HUES6 (cell line): ENCODE results near the gene TFAP2D.

Source experiments
- H3K27ac ChIP-seq: 2 replicates; pipeline ENCODE4 v1.7.0; 2013; ENCODE audit warnings: low read depth, mild to moderate bottlenecking, low read length, inconsistent platforms
- H3K27me3 ChIP-seq: 2 replicates; pipeline ENCODE4 v1.6.1; 2013; ENCODE audit warnings: low read length; ENCODE audit not compliant: control insufficient read depth, insufficient read depth
- H3K36me3 ChIP-seq: 2 replicates; pipeline ENCODE4 v1.6.1; 2013; ENCODE audit warnings: low read length; ENCODE audit not compliant: control insufficient read depth, insufficient read depth
- H3K4me1 ChIP-seq: 2 replicates; pipeline ENCODE4 v1.6.1; 2013; ENCODE audit warnings: low read length; ENCODE audit not compliant: control insufficient read depth, insufficient read depth
- H3K4me3 ChIP-seq: 2 replicates; pipeline ENCODE4 v1.5.1; 2013; ENCODE audit warnings: low read depth, low read length
- H3K9ac ChIP-seq: one replicate; pipeline ENCODE4 v1.6.1; 2013; ENCODE audit warnings: mild to moderate bottlenecking, low read length
- H3K9me3 ChIP-seq: 2 replicates; pipeline ENCODE4 v1.6.1; 2013; ENCODE audit warnings: low read depth, low read length; ENCODE audit not compliant: control insufficient read depth, insufficient read depth

The TFAP2D gene

GRCh38 chr6:50713226-50713625 lies at the start of gene TFAP2D:
Gene TFAP2D (plus strand): TSS chr6:50713526. CDS start chr6:50714056, 530 bp downstream.
- Histone ChIP-seq H3K27me3 (peaks cover 100% of the 10 kb centered on the region), H3K9ac (no peak within 1 kb of the TSS), H3K4me1 (peaks cover 18% of the 10 kb centered on the region), H3K27ac (no peak within 1 kb of the TSS), H3K9me3 (no peaks in the 10 kb centered on the region), H3K4me3 (peak within 1 kb of the TSS; percentile 64), H3K36me3 (no peaks in the 10 kb centered on the region)

- Histone ChIP-seq H3K4me1 (peaks cover 11% of the 10 kb centered on the region), H3K9me3 (no peaks in the 10 kb centered on the region), H3K9ac (no peak overlapping the region), H3K27me3 (no peaks in the 10 kb centered on the region), H3K4me3 (no peak overlapping the region), H3K27ac (no peak overlapping the region), H3K36me3 (no peaks in the 10 kb centered on the region)
Measured at GRCh38 chr6:50663806-50664205, 49.5 kb upstream of the TFAP2D start.

- H3K4me1 ChIP-seq = peaks cover 11% of the 10 kb centered on the region
- H3K4me3 ChIP-seq = no peak overlapping the region
- no peaks in the 10 kb centered on the region for H3K9me3 ChIP-seq
- H3K27me3 ChIP-seq = no peaks in the 10 kb centered on the region
- H3K27ac ChIP-seq = no peak overlapping the region
- H3K36me3 ChIP-seq = no peaks in the 10 kb centered on the region
- no peak overlapping the region for H3K9ac ChIP-seq
Measured at GRCh38 chr6:50666089-50666488, 47.2 kb upstream of the TFAP2D start.

- H3K9me3 ChIP-seq = no peaks in the 10 kb centered on the region
Measured at GRCh38 chr6:50681213-50681824, 32.0 kb upstream of the TFAP2D start.

GRCh38 chr6:50689210-50689609 lies 24.1 kb upstream of the TFAP2D start:
- Histone ChIP-seq H3K27me3 (peaks cover 8% of the 10 kb centered on the region), H3K27ac (no peak overlapping the region), H3K9me3 (no peaks in the 10 kb centered on the region), H3K4me3 (no peak overlapping the region), H3K36me3 (no peaks in the 10 kb centered on the region), H3K9ac (no peak overlapping the region), H3K4me1 (no peaks in the 10 kb centered on the region)

More at GRCh38 chr6:50681213-50681824, 32.0 kb upstream of the TFAP2D start:
- Histone ChIP-seq H3K4me1 (no peaks in the 10 kb centered on the region), H3K9ac (no peak overlapping the region), H3K36me3 (no peaks in the 10 kb centered on the region), H3K27ac (no peak overlapping the region), H3K27me3 (no peaks in the 10 kb centered on the region), H3K4me3 (no peak overlapping the region)

GRCh38 chr6:50691814-50692495 lies 21.4 kb upstream of the TFAP2D start:
- Histone ChIP-seq H3K9ac (no peak overlapping the region), H3K4me1 (no peaks in the 10 kb centered on the region), H3K27ac (no peak overlapping the region), H3K4me3 (no peak overlapping the region), H3K9me3 (no peaks in the 10 kb centered on the region), H3K27me3 (peaks cover 20% of the 10 kb centered on the region), H3K36me3 (no peaks in the 10 kb centered on the region)

GRCh38 chr6:50698546-50698945 lies 14.8 kb upstream of the TFAP2D start:
- H3K27ac ChIP-seq = no peak overlapping the region
- H3K4me1 ChIP-seq = no peaks in the 10 kb centered on the region
- no peak overlapping the region for H3K9ac ChIP-seq
- H3K36me3 ChIP-seq = no peaks in the 10 kb centered on the region
- H3K9me3 ChIP-seq = no peaks in the 10 kb centered on the region
- H3K4me3 ChIP-seq = no peak overlapping the region
- H3K27me3 ChIP-seq = peaks cover 80% of the 10 kb centered on the region

- Histone ChIP-seq H3K9ac (no peak overlapping the region), H3K27ac (no peak overlapping the region), H3K36me3 (no peaks in the 10 kb centered on the region), H3K4me3 (no peak overlapping the region), H3K4me1 (no peaks in the 10 kb centered on the region), H3K27me3 (peaks cover 80% of the 10 kb centered on the region), H3K9me3 (no peaks in the 10 kb centered on the region)
Measured at GRCh38 chr6:50699051-50699775, 14.1 kb upstream of the TFAP2D start.

GRCh38 chr6:50706575-50706974 lies 6.8 kb upstream of the TFAP2D start:
- peaks cover 12% of the 10 kb centered on the region for H3K4me1 ChIP-seq
- no peaks in the 10 kb centered on the region for H3K36me3 ChIP-seq
- H3K9ac ChIP-seq = no peak overlapping the region
- peaks cover 100% of the 10 kb centered on the region for H3K27me3 ChIP-seq
- H3K27ac ChIP-seq = no peak overlapping the region
- H3K9me3 ChIP-seq = no peaks in the 10 kb centered on the region
- peak overlapping the region; percentile 45 for H3K4me3 ChIP-seq

GRCh38 chr6:50707191-50707590 lies 6.1 kb upstream of the TFAP2D start:
- Histone ChIP-seq H3K4me1 (peaks cover 12% of the 10 kb centered on the region), H3K9ac (no peak overlapping the region), H3K9me3 (no peaks in the 10 kb centered on the region), H3K4me3 (peak overlapping the region; percentile 45), H3K36me3 (no peaks in the 10 kb centered on the region), H3K27ac (no peak overlapping the region), H3K27me3 (peaks cover 100% of the 10 kb centered on the region)

- Histone ChIP-seq H3K27me3 (peaks cover 100% of the 10 kb centered on the region), H3K9me3 (no peaks in the 10 kb centered on the region), H3K36me3 (no peaks in the 10 kb centered on the region), H3K4me3 (peak overlapping the region; percentile 45), H3K4me1 (peaks cover 12% of the 10 kb centered on the region), H3K9ac (no peak overlapping the region), H3K27ac (no peak overlapping the region)
Measured at GRCh38 chr6:50707652-50708300, 5.5 kb upstream of the TFAP2D start.
